C4-2B (cell line): ENCODE measurements around the gene POU2F1.

Experiments
- CTCF ChIP-seq: fragments of 450-650 bp; conservative IDR thresholded peaks from 2 replicates; pipeline ENCODE4 v1.5.1; 2017; ENCODE audit warnings: mild to moderate bottlenecking
- ZFX ChIP-seq: fragments of 450-650 bp; IDR thresholded peaks from 2 replicates; pipeline ENCODE4 v1.6.1; 2017

GRCh38 chr1:167200272-167200671 lies 20.4 kb upstream of the POU2F1 start:
- TF ChIP-seq CTCF (no peak), ZFX (no peak)
